GM21423 (cell line): ENCODE results near the gene RPL7L1.
A peak's percentile ranks its signal among the peaks of the same experiment; 100 is the strongest.
"Not testable (repeated sequence)": the region's sequence is repeated elsewhere in the genome, so short reads cannot be mapped to it uniquely, and the experiment has no call there.

Source experiments
- ATAC-seq: cut with Tn5 transposase; IDR thresholded peaks from one replicate; pipeline ENCODE4 v1.9.1; 2021; ENCODE audit warnings: mild to moderate bottlenecking, moderate library complexity; ENCODE audit not compliant: unreplicated experiment

RPL7L1 gene

GRCh38 chr6:42890311-42891198 lies 11.1 kb downstream of the RPL7L1 start:
- ATAC-seq, result peak; percentile 91

GRCh38 chr6:42891199-42891722 lies 11.8 kb downstream of the RPL7L1 start:
- ATAC-seq, result no peak

- ATAC-seq, result not testable (repeated sequence)
Measured at GRCh38 chr6:42894041-42894828, 14.8 kb downstream of the RPL7L1 start.

DNA sequence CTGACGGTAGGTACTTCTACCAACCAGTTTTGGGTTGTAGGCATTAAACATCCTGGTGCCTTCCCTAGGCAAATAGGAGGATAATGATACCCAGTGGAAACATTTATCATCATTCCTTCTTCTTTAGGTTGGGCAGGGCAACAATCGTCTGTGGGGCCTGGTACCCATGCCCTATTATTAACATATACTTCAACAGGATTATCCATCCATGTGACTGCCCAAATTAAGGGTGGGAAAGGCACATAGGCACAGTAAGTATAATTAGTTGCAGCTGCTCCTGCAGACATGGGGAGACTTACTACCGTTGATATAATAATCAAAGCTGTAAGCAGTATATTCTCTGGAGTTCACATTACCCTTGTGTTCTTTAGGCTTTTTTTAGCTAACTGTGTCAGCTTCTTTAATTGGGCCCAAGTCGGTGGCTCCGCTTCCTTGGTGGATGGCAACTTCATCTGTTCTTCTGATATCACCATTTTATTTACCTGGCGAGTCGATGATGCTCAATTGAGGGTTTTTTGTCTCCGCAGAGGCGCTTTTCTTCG lies 16.8 kb downstream of the RPL7L1 start:
- no peak for ATAC-seq

DNA sequence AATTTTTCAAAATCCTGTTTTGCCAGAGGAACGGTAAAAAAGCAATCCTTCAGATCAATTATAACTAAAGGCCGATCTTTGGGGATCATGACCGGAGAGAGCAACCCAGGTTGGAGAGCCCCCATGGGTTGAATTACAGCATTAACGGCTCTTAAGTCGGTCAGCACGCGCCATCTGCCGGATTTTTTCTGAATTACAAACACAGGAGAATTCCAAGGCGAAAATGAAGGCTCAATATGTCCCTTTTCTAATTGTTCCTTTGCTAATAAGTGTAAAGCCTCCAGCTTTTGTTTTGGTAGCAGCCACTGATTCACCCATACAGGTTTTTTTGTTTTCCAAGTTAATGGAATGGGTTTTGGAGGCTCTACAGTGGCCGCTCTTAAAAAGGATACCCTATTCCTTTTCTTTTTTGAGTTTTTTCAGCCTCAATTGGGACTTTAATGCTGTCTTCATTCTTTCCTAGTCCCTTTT lies 19.5 kb downstream of the RPL7L1 start:
- no peak for ATAC-seq

GRCh38 chr6:42899871-42900270 lies 20.5 kb downstream of the RPL7L1 start:
- no peak for ATAC-seq

GRCh38 chr6:42901538-42901957 lies 22.1 kb downstream of the RPL7L1 start:
- ATAC-seq, result peak; percentile 84

GRCh38 chr6:42902429-42903263 lies 23.2 kb downstream of the RPL7L1 start:
- ATAC-seq, result not testable (repeated sequence)

DNA sequence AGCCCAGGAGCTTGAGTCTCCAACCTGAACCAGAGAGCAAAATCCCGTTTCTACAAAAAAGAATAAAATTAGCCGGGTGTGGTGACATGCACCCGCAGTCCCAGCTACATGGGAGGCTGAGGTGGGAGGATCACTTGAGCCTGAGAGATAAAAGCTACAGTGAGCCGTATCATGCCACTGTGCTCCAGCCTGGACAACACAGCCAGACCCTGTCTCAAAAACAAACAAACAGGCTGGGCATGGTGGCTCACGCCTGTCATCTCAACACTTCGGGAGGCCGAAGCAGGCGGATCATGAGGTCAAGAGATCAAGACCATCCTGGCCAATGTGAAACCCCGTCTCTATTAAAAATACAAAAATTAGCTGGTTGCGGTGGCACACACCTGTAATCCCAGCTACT lies 25.1 kb downstream of the RPL7L1 start:
- no peak for ATAC-seq

DNA sequence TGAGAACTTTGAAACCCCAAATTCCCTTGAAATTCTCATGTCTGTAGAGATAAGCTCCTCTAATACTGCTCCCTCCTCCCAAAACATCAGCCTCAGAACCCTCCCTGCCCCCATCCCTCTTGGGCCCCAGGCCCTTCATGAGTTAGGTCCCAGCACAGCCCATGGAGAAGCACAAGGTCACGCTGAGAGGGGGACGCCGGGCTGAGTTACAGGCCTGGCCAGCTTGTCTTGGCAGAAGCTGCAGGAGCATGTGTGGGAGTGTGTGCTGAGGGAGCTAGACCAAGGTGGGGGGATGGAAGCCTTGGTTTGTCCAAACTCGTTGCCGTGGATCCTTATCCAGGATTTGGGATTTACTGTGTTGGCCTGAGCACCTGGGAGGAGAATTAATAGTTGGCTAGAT lies 27.9 kb downstream of the RPL7L1 start:
- ATAC-seq, result no peak

GRCh38 chr6:42909835-42910234 lies 30.4 kb downstream of the RPL7L1 start:
- no peak for ATAC-seq

GRCh38 chr6:42911171-42912021 lies 32.0 kb downstream of the RPL7L1 start:
- ATAC-seq, result no peak

DNA sequence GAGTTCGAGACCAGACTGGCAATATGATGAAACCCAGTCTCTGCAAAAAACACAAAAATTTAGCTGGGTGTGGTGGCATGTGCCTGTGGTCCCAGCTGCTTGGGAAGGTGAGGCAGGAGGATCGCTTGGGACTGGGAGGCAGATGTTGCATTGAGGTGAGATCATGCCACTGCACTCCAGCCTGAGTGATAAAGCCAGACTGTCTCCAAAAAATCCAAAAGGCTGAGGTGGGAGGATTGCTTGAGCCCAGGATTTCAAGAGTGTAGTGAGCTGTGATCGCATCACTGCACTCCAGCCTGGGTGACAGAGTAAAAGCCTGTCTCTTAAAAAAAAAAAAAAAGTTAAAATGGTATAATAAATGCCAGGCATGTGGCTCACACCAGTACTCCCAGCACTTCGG lies 35.1 kb downstream of the RPL7L1 start:
- no peak for ATAC-seq

GRCh38 chr6:42915732-42916131 lies 36.3 kb downstream of the RPL7L1 start, which contains the start of gene PTCRA:
PTCRA (plus strand) TSS chr6:42916053; CDS start chr6:42916070, 17 bp downstream.
- ATAC-seq, result peak; percentile 73

DNA sequence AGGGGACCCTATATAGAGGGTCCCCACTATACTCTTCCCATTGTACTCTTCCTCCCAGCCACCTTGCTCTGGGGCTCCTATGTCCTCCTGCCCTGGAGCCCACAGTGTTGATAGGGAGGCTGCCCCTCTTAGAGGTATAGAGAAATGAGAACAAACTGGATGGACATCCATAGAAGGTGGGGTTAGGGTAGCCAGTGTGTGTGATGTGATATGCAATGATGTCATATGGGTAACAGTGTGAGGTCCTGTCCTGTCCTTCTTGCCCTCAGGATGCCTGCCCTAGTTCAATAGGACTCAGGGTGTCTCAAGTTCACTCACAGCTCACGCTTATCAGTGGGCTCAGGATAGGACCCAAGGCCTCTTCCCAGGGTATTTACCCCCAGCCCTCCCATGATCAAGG lies 36.9 kb downstream of the RPL7L1 start:
- no peak for ATAC-seq

DNA sequence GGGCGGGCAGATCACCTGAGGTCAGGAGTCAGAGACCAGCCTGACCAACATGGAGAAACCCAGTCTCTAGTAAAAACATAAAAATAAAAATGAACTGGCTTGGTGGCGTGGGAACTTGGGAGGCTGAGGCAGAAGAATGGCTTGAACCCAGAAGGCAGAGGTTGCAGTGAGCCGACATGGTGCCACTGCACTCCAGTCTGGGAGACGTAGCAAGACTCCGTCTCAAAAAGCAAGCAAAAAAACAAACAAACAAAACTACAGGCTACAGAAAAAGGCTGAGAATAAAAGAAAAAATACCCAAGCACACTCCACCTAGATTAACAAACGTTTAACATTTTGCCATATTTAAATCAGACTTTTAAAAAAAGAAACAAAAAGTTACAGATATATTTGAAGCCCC lies 42.4 kb downstream of the RPL7L1 start:
- no peak for ATAC-seq

GRCh38 chr6:42923666-42924065 lies 44.2 kb downstream of the RPL7L1 start:
- no peak for ATAC-seq

DNA sequence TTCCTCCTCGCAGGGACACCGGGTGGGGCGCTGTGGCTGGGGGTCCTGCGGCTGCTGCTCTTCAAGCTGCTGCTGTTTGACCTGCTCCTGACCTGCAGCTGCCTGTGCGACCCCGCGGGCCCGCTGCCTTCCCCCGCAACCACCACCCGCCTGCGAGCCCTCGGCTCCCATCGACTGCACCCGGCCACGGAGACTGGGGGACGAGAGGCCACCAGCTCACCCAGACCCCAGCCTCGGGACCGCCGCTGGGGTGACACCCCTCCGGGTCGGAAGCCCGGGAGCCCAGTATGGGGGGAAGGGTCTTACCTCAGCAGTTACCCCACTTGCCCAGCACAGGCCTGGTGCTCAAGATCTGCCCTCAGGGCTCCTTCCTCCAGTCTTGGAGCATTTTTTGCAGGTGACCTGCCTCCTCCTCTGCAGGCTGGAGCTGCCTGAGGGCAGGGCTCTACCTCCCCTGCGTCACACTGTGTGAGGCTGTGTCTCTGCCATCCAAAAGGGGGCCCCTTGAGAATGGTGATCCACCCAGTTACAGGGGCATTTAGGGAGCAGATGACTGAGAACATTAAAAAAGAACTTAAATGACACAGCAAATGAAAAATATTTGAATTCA lies 45.9 kb downstream of the RPL7L1 start:
- no peak for ATAC-seq
